NCI-H2029 (cell line): ENCODE results near the gene DFFA.
A peak's percentile ranks its signal among the peaks of the same experiment; 100 is the strongest.
"Not testable (repeated sequence)": the region's sequence is repeated elsewhere in the genome, so short reads cannot be mapped to it uniquely, and the experiment has no call there.

Experiments used
- DNase-seq: peaks from one replicate; lab custom pipeline; 2025; lab: John Stamatoyannopoulos, UW

Gene DFFA

GRCh38 chr1:10472220-10473144 is at the start of gene DFFA:
Gene DFFA, minus strand, starts transcription at chr1:10472529. Its CDS starts 71 bp downstream, at chr1:10472458.
- DNase-seq, result peak; percentile 85

GRCh38 chr1:10521537-10522157 is 49.3 kb upstream of the DFFA start:
- no peak for DNase-seq

- DNase-seq, result no peak
Observed at GRCh38 chr1:10520952-10521351, 48.6 kb upstream of the DFFA start.

GRCh38 chr1:10520497-10520896 is 48.2 kb upstream of the DFFA start:
- no peak for DNase-seq

DNA sequence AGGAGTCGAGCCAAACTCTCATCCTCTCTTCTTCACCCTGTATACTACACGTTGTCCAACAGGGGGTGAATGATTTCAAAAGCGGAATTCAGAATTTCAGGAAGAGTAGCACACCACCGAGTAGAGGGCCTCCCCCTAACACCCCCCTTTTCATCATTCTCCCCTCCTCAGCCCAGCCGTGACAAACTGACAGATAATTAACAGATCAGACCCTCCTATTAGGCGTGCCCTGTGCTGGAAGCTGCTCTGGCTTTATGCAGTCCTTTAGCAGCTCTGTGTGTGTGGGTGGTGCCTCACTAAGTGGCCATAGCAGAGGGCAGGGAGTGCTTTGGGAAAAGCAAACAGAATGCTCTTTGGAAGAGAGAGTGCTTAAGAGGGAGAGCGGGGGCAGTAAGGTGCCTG is 46.7 kb upstream of the DFFA start:
- DNase-seq, result peak; percentile 29

DNA sequence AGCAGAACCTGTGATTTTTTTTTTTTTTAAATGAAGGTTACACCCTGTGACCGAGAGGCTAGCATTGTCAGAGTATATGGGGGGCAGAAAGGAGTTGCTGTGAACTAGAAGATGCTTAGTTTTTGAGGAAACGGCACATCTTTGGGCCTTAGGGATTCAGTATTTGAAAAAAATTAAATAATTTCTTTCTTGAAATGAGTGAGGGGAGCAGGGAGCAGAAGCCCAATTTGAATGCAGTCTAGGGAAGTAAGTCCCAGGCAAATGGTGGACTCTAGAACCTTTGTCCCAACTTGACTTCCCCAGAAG is 45.3 kb upstream of the DFFA start:
- DNase-seq, result no peak

GRCh38 chr1:10516925-10517676 is 44.8 kb upstream of the DFFA start:
- DNase-seq, result no peak

- no peak for DNase-seq
Observed at GRCh38 chr1:10515976-10516750, 43.8 kb upstream of the DFFA start.

DNA sequence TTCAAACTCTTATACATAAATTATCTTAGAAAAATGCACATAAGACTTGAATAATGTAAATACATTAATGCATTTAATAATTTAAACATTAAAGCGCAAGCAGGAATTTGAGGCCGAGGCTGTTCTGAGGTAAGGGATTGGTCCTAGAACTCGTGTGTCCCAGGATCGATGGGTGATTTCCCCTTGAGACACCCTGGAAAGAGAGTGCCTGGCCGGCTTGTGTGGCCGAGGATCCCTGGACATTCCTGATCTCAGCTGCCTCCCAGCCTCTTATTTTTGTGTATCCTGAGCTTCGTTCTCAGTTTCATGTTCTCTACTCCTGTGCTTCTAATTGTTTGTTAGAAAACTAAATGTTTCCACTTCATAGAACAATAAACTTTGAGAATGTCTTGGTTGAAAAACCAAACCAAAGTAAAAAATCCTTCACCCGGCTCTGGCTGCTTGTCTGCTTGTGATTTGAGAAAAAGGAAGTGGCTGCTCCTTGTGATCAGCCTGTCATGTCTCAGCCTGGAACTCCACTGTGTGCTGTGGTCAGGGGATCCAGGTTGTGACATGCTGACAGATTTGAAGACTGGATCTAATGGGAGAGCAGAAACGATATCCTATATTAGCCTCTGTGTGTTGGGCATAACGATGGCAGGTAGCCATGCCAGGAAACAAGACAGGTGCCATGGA is 43.1 kb upstream of the DFFA start:
- DNase-seq, result no peak

- peak; percentile 49 for DNase-seq
Observed at GRCh38 chr1:10514490-10515235, 42.3 kb upstream of the DFFA start.

GRCh38 chr1:10513199-10513598 is 40.9 kb upstream of the DFFA start:
- DNase-seq, result no peak

DNA sequence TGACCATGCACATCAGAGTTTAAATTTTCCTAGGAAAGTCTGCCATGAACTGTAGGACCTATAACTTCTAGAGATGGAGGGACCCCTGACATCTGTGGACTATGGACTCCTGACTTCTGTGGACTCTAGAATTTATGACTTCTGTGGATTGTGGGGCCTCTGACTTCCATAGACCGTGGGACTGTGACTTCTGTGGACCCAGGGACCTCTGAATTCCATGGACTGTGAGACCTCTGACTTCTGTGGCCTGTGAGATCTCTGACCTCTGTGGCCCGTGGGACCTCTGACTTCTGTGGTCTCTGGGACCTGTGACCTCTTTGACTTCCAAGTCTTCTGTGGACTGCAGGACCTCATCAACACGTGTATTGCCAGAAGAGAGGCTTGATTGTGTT is 39.2 kb upstream of the DFFA start:
- DNase-seq, result no peak

DNA sequence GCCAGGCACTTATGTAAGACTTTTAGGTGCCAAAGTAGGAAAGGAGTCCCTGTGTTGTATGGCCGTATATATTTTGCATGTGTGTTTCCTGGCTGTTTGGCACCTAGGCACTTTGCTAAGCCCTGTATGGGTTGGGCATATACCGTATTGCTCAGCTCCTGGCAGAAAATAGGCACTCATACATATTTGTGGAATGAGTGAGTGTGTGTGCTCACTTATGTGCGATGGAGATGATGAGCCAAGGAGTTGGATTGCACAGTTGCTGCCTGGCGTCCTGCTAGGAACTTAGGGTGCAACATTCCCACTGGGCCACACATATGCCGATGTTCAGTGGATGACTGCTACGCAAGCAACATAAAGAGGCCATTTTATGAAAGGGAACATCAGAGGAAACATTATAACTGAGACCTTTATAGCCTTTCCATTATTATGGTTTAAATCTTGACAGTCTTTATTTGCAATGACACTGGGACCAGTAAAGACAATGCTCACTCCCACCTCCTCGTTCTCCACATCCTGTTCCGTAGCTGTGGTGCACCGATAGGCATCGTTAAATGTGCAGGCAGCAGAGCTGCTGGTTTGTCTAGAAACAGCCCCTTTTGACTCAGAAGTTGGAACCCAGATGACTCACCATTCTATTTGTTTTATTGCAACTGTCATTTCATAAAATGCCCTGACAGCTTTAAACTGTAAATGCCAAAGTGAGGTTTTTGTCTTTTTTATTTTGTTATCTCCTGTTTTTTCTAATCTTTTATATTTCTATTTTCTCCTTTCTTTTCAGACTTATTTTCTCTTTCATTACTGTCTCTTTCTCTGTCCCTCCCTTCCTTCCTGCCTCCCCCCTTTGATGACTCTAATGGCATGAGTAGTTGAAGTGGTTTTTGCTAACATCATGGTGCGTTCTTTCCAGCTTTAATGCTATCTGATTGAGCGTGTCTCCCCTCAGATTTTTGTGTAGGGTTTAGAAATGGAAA is 38.5 kb upstream of the DFFA start:
- peak; percentile 13 for DNase-seq

DNA sequence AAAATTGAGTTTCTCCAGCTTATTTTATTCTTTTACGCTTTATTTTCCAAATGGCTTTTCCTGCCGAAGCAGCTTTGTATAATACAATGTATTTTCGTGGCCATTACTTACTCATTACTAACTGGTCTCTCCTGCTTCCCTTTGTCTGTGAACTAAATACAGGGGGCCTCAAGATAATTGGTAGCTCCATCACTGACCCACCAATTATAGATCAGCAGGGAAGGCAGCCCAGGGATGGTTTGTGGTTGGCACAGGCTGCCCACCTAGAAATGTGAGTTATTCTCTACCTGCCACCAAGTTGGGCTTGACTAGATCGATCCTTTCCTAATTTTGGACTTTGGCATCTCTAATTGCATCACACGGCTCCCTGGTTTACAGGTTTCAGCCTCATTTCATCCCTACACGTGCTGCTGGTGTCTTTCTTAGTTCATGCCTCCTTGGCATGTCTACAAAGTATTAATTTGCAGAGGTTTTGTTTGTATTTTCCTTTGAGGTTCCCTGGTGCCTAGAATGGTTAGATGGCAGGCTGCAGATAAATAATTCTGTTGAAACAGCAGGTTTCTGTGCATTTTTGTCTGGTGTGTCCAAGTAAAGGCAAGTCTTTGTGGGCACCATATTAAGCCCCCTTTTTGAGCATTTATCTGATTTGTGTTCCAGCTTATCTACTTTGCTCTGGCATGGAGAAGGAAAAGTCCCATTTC is 37.6 kb upstream of the DFFA start:
- no peak for DNase-seq

DNA sequence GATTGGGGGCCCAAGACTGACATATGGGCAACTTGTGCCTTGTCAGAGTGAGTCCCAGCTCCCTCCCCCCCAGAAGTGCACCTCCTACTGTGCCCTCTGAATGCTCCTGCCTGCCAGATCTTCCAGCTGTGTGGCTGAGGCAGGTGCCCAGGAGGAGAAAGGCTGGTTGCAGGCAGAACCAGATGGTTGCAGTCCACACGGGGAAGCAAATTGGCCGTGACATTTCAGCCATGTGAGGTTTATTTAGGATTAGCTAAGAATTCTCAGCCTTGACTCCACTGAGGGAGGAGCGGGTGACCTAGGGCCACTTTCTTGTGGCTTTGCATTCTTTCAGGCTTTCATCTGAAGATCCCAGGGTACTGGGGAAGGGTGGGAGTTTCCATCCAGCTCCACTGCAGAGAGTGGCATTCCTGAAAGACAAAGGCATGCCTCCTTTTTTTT is 36.2 kb upstream of the DFFA start:
- no peak for DNase-seq

DNA sequence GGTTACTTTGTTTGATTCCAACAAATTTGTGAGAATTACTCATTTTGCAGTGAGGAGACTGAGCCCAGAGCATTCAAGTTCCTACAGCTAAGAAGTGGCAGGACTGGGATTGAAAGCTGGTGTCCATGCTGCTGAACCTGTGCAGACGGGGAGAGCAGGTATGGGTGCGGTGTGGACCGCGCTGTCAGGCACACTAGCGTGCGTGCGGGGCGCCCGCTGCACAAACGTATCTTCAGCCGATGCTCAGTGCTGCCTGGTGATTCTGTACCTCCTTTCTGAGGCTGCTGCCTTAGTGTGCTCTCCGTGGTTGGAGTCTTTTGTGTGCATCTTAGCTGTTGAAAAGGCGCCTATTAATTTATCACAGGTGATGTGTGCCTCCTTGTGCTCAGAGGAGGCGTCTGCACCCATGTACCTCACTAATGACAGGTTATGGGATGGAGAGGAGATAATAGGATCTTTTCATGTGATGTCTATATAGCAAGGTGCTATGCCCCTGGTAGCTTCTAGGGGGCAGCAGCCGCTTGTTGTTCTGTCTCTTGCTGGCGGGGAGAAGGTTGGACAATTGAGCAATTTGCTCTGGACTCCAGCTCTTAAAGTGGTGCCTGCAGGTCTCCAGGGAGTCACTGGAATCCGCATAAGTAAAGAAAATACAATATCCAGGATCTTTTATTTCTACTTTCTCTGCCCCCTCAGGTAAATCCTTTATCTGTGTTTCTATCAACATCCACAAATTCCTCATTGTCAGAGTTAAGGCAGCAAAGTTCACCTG is 35.0 kb upstream of the DFFA start:
- peak; percentile 35 for DNase-seq

- DNase-seq, result no peak
Observed at GRCh38 chr1:10506677-10507047, 34.3 kb upstream of the DFFA start.

GRCh38 chr1:10506046-10506676 is 33.8 kb upstream of the DFFA start:
- not testable (repeated sequence) for DNase-seq
